ENCODE data around the gene TNFAIP8.

- TF ChIP-seq MAX (IDR thresholded peaks at IDR 0.05; ENCODE audit: low read depth) (no peak), NFIC (IDR thresholded peaks at IDR 0.05; ENCODE audit: borderline replicate concordance) (no peak), POLR2AphosphoS5 (IDR thresholded peaks at IDR 0.05; ENCODE audit: low read depth, low read length) (no peak), CTCF (IDR thresholded peaks at IDR 0.05) (no peak), FOSL2 (IDR thresholded peaks at IDR 0.05; ENCODE audit: borderline replicate concordance, low read depth) (no peak), EZH2phosphoT487 (IDR thresholded peaks at IDR 0.05; ENCODE audit: borderline replicate concordance, low read depth) (no peak), RFX5 (IDR thresholded peaks at IDR 0.05; ENCODE audit: low read length) (no peak), RAD21 (IDR thresholded peaks at IDR 0.05; ENCODE audit: low read length) (no peak), SIN3A (IDR thresholded peaks at IDR 0.05; ENCODE audit: borderline replicate concordance, low read depth, low read length) (no peak), REST (IDR thresholded peaks at IDR 0.05; ENCODE audit: low read depth, low read length) (no peak), EP300 (IDR thresholded peaks at IDR 0.05; ENCODE audit: borderline replicate concordance in 1 of 2, low read depth in 1 of 2, low read length in 1 of 2) (no peak), MXI1 (IDR thresholded peaks at IDR 0.05; ENCODE audit: low read depth, low read length) (no peak), TAF1 (IDR thresholded peaks at IDR 0.05; ENCODE audit: borderline replicate concordance, low read depth, low read length) (no peak), GABPA (IDR thresholded peaks at IDR 0.05; ENCODE audit: low read depth) (no peak)
These were observed 32.8 kb upstream of the TNFAIP8 start for GRCh38 chr5:119322948-119323537.

All from SK-N-SH (cell line).